LoVo (cell line): ENCODE measurements around the gene ASTN2.
"Not testable (repeated sequence)": the region's sequence is repeated elsewhere in the genome, so short reads cannot be mapped to it uniquely, and the experiment has no call there.

ENCODE experiments used
- DNase-seq: peaks from one replicate; pipeline ENCODE4 v3.0.0-alpha.2; 2016; ENCODE audit warnings: low spot score

The ASTN2 gene

GRCh38 chr9:117074784-117075520 is 339.9 kb downstream of the ASTN2 start:
- no peak for DNase-seq

GRCh38 chr9:117074342-117074662 is 340.6 kb downstream of the ASTN2 start:
- no peak for DNase-seq

GRCh38 chr9:117073539-117074341 is 341.1 kb downstream of the ASTN2 start:
- no peak for DNase-seq

- DNase-seq: no peak
These were observed 341.8 kb downstream of the ASTN2 start for GRCh38 chr9:117073071-117073470.

- DNase-seq: no peak
These were observed 342.6 kb downstream of the ASTN2 start for GRCh38 chr9:117072216-117072615.

- not testable (repeated sequence) for DNase-seq
These were observed 343.1 kb downstream of the ASTN2 start for GRCh38 chr9:117071673-117072207.

- DNase-seq: no peak
These were observed 351.0 kb downstream of the ASTN2 start for GRCh38 chr9:117063721-117064471.

- no peak for DNase-seq
These were observed 353.9 kb downstream of the ASTN2 start for GRCh38 chr9:117060963-117061362.

- DNase-seq: no peak
These were observed 364.9 kb downstream of the ASTN2 start for GRCh38 chr9:117050007-117050406.

GRCh38 chr9:117046666-117047327 is 368.1 kb downstream of the ASTN2 start:
- DNase-seq: no peak

GRCh38 chr9:117044241-117044640 is 370.6 kb downstream of the ASTN2 start:
- no peak for DNase-seq

GRCh38 chr9:117043159-117043558 is 371.7 kb downstream of the ASTN2 start:
- no peak for DNase-seq

- no peak for DNase-seq
These were observed 379.3 kb downstream of the ASTN2 start for GRCh38 chr9:117035546-117035945.

GRCh38 chr9:117034866-117035265 is 380.0 kb downstream of the ASTN2 start:
- no peak for DNase-seq

GRCh38 chr9:117030254-117030768 is 384.5 kb downstream of the ASTN2 start:
- DNase-seq: no peak

- DNase-seq: no peak
These were observed 385.5 kb downstream of the ASTN2 start for GRCh38 chr9:117029341-117029740.

GRCh38 chr9:117028103-117028858 is 386.6 kb downstream of the ASTN2 start:
- DNase-seq: no peak

GRCh38 chr9:117021906-117022305 is 393.0 kb downstream of the ASTN2 start:
- no peak for DNase-seq

- DNase-seq: no peak
These were observed 395.8 kb downstream of the ASTN2 start for GRCh38 chr9:117018966-117019617.

- no peak for DNase-seq
These were observed 397.4 kb downstream of the ASTN2 start for GRCh38 chr9:117017414-117017985.
